ENCODE results near the gene FYCO1. TPM values are rescaled to one million over a fixed set of nuclear protein-coding genes. Genes with fewer than 3 reads are reported as not detected.

FYCO1 gene
- total RNA-seq, 6 donors from 2014 or later: 37.5 to 84.9 (median 45.3) TPM

GRCh38 chr3:45874677-45875346 lies 120.8 kb downstream of the FYCO1 start:
- Histone ChIP-seq H3K4me3 (no peak overlapping the region), H3K4me1 (no peaks in the 10 kb centered on the region), H3K36me3 (no peaks in the 10 kb centered on the region), H3K27ac (no peak overlapping the region), H3K9me3 (no peaks in the 10 kb centered on the region), H3K27me3 (no peaks in the 10 kb centered on the region)
- no peak for TF ChIP-seq EP300 (IDR thresholded peaks at IDR 0.05)
- no peak for TF ChIP-seq POLR2AphosphoS5 (IDR thresholded peaks at IDR 0.05)
- TF ChIP-seq CTCF (IDR thresholded peaks at IDR 0.05): no peak
- no peak for TF ChIP-seq POLR2A (IDR thresholded peaks at IDR 0.05)
- no peak for ATAC-seq (ENCODE audit: low FRiP score in 2 of 2)
- WGBS, 2 donors: 67 to 73% methylated on average over 5 of the region's 5 CpGs
- no peak for DNase-seq

- Histone ChIP-seq H3K27me3 (no peaks in the 10 kb centered on the region), H3K36me3 (no peaks in the 10 kb centered on the region), H3K9me3 (no peaks in the 10 kb centered on the region), H3K27ac (no peak overlapping the region), H3K4me1 (no peaks in the 10 kb centered on the region), H3K4me3 (no peak overlapping the region)
- 96% methylated on average over 4 of the region's 4 CpGs for WGBS, 2 donors
- no peak for ATAC-seq (ENCODE audit: low FRiP score in 2 of 2)
- DNase-seq: no peak
- no peak for TF ChIP-seq POLR2A (IDR thresholded peaks at IDR 0.05)
Measured at GRCh38 chr3:45873638-45874037, 122.0 kb downstream of the FYCO1 start.

DNA sequence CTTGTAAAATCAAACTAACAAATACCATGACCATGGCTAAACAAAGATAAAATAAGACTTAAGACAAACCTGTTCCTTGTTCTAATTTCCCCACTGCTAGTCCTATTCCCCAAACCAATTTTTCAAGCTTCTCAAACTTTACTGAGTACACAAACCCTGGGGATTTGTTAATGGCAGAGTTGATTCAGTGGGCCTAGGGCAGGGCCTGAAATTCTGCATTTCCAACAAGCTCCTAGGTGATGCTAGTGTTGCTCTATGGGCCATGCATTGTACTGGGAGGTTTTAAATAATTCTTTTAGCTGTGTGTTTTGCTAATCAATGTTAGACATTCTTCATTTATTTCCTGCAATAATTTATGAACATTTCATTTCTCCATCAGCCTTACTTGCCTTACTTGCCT lies 122.6 kb downstream of the FYCO1 start:
- Histone ChIP-seq H3K27me3 (no peaks in the 10 kb centered on the region), H3K27ac (no peak overlapping the region), H3K36me3 (no peaks in the 10 kb centered on the region), H3K4me3 (no peak overlapping the region), H3K4me1 (no peaks in the 10 kb centered on the region), H3K9me3 (no peaks in the 10 kb centered on the region)
- TF ChIP-seq POLR2AphosphoS5 (IDR thresholded peaks at IDR 0.05) (no peak), CTCF (IDR thresholded peaks at IDR 0.05) (no peak), POLR2A (IDR thresholded peaks at IDR 0.05) (no peak), EP300 (IDR thresholded peaks at IDR 0.05) (no peak)
- ATAC-seq (ENCODE audit: low FRiP score in 2 of 2): no peak
- no peak for DNase-seq

DNA sequence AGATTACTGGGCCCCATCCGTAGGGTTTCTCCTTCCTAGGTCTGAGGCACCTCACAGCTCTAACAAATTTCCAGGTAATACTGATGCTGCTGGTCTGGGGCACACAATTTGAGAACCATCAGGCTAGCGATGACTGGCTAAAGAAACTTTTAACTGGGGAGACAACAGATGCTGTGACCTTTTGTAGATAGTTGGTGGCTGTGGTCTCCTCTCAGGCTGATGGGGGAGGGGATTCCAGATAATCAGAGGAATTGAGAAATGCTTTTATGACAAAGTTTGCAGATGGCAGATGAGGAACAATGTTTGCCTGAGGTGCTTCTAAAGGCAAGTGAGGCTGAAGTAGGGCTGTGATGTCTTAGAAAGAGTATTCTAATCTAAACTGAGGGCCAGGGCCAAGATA lies 123.1 kb downstream of the FYCO1 start:
- H3K4me1 ChIP-seq: no peaks in the 10 kb centered on the region
- H3K36me3 ChIP-seq: no peaks in the 10 kb centered on the region
- TF ChIP-seq POLR2AphosphoS5 (IDR thresholded peaks at IDR 0.05): no peak
- TF ChIP-seq CTCF (IDR thresholded peaks at IDR 0.05): no peak
- TF ChIP-seq POLR2A (IDR thresholded peaks at IDR 0.05): no peak
- H3K9me3 ChIP-seq: no peaks in the 10 kb centered on the region
- H3K4me3 ChIP-seq: no peak overlapping the region
- ATAC-seq (ENCODE audit: low FRiP score in 2 of 2) (no peak), DNase-seq (no peak)
- WGBS, 2 donors: 77 to 100% methylated on average over 1 to 2 of the region's 2 CpGs
- no peak overlapping the region for H3K27ac ChIP-seq
- H3K27me3 ChIP-seq: no peaks in the 10 kb centered on the region

- ATAC-seq (ENCODE audit: low FRiP score in 2 of 2) (no peak), DNase-seq (no peak)
- H3K9me3 ChIP-seq: no peaks in the 10 kb centered on the region
- TF ChIP-seq EP300 (IDR thresholded peaks at IDR 0.05) (no peak), CTCF (IDR thresholded peaks at IDR 0.05) (no peak), POLR2A (IDR thresholded peaks at IDR 0.05) (no peak), POLR2AphosphoS5 (IDR thresholded peaks at IDR 0.05) (no peak)
- no peak overlapping the region for H3K4me3 ChIP-seq
- no peak overlapping the region for H3K27ac ChIP-seq
- H3K4me1 ChIP-seq: no peaks in the 10 kb centered on the region
- no peaks in the 10 kb centered on the region for H3K27me3 ChIP-seq
- no peaks in the 10 kb centered on the region for H3K36me3 ChIP-seq
- 81 to 83% methylated on average over 6 of the region's 6 CpGs for WGBS, 2 donors
Measured at GRCh38 chr3:45871780-45872179, 123.8 kb downstream of the FYCO1 start.
